ENCODE data around the gene ANO4.

- no peak for TF ChIP-seq POLR2A (IDR thresholded peaks at IDR 0.05)
- TF ChIP-seq CTCF (IDR thresholded peaks at IDR 0.05), result no peak
Measured at GRCh38 chr12:100794441-100795173, at the start of gene ANO4.

Measured in ovary (tissue), 3 donors.